Measurements from ENCODE around the gene ZNF511.
"Not testable (repeated sequence)": the region's sequence is repeated elsewhere in the genome, so short reads cannot be mapped to it uniquely, and the experiment has no call there.

The ZNF511 gene, protein sequence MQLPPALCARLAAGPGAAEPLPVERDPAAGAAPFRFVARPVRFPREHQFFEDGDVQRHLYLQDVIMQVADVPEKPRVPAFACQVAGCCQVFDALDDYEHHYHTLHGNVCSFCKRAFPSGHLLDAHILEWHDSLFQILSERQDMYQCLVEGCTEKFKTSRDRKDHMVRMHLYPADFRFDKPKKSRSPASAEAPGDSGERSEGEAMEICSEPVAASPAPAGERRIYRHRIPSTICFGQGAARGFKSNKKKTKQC

GRCh38 chr10:133308421-133309099, at the start of gene ZNF511, which contains the start of gene TUBGCP2:
Gene ZNF511 (plus strand): TSS chr10:133308914. CDS start chr10:133308944, 30 bp downstream.
Gene TUBGCP2 (minus strand): TSS chr10:133308872. CDS start chr10:133302941, 5,931 bp downstream.
- DNase-seq = peak; percentile 75

- DNase-seq = no peak
Measured at GRCh38 chr10:133259602-133259989, 49.1 kb upstream of the ZNF511 start.

GRCh38 chr10:133260895-133261725, 47.6 kb upstream of the ZNF511 start:
- DNase-seq = peak; percentile 27

- peak; percentile 62 for DNase-seq
Measured at GRCh38 chr10:133261726-133262325, 46.9 kb upstream of the ZNF511 start.

DNA sequence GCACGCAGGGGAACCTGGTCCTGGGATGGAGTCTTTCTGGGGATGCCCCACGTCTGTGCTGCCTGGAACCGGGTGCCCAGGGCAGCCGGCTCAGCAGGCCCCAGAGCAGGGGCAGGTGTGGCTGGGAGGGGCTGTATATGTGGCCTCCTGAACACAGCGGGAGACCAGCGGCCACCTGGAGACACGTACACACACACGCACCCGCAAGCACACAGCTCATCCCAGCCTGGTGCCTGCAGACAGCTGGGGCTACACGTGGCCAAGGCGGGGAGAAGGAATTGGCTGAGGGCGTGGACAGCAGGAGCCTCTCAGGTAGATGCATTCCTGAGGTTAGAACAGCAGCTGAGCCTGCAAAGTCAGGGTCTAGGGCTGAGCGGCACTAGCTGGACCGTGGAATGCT, 46.0 kb upstream of the ZNF511 start:
- DNase-seq = no peak

DNA sequence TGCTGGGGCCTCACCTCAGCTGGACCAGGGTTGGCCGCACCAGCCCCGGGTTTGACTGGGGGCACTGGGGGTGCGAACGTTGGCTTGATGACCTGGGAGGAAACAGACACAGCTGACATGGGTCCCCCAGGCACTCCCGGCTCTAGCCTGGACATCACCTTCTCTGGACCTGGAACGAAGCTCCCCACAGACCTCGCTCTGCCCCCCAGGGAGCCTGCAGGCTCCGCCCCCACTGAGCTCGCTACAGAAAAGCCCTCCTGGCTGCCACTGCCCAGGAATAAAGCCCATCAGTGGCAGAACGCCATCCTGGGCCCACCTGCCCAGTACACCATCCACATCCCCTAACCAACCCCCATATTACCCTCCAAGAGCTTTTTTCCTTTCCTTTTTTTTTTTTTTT, 45.0 kb upstream of the ZNF511 start:
- DNase-seq = no peak

DNA sequence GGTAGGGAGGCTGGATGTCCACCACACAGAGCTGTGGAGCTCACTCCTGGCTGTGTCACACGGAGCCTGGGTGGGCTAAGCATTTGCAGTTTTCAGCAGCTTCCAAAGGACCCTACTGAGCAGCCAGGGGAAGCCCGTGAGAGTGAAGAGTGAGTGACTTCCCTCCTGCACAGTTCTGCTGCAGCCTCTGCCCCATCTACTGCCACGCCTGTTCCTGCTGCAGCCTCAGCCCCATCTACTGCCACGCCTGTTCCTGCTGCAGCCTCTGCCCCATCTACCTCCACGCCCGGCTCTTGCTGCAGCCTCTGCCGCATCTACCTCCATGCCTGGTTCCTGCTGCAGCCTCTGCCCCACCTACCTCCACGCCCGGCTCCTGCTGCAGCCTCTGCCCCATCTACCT, 44.3 kb upstream of the ZNF511 start:
- DNase-seq = no peak

GRCh38 chr10:133265052-133265451, 43.7 kb upstream of the ZNF511 start:
- not testable (repeated sequence) for DNase-seq

DNA sequence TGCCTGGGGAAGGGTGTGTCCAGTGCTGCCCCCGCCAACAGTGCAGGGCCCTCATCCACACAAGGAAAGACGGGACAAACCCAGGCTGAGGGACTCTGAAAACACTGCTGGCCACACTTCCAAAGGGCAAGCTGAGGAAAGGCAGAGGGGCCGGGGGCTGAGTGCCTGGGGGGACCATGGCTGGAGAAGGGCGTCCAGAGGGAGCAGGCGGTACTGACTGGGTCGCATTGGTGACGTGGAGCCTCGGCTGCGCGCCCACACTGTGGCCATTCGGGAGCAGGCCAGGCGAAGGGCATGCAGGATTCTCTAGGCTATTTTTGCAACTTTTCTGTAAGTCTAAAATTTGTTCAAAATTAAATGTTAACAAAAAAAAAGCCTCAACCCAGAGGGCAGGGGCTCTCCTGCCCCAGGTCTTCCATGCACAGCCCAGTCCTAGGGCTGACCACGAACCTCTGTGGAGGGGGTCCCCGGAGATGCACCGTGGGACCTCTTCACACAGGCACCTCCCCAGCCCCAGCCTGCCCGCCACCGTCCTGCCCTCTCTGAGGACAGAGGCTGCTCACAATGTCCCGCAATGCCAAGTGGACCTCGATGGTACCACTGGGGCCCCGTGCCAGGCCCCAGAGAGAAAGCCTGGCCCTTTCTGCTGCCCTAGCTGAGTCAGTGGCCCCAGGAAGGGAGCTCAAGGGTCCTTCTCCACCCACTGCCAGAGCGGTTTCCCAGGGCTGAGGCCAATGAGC, 42.5 kb upstream of the ZNF511 start:
- no peak for DNase-seq

DNA sequence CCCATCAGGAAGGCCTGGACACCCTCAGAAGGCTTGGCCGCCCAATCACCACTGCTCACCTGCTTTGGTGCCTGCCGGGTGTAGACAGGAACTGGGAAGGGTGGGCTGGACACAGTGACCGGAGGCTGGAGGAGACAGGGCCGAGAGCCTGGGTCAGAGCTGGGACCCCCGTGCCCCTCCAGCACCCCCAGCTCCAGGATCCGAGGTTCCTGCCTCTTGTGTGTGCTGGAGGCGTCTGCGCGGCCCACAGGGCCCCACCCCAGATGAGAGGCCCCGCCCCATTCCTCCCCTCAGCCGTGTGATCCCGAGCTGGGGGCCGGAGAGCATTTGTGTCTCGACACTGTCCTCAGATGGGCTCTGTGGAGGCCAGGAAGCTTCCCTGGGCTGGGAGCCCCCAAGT, 41.4 kb upstream of the ZNF511 start:
- DNase-seq = no peak

GRCh38 chr10:133267829-133268228, 40.9 kb upstream of the ZNF511 start:
- DNase-seq = no peak

DNA sequence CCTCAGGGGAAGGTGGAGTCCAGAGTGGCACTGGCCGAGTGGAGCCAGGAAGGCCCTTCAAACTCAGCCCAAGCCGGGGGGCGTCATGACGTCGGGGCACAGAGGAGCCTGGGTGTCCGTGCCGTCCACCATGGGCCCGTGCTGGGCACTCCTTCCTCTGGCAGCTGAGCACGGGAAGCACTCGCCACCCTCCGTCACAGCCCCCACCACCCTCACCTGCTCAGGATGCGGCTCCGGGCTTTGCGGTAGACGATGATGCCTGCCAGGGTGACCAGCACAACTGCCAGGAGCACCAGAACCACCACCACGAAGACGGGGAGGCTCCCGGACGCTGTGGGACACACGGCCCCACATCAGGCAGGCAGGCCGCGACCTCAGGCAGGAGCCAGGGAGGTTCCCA, 40.2 kb upstream of the ZNF511 start:
- no peak for DNase-seq

- no peak for DNase-seq
Measured at GRCh38 chr10:133269367-133269766, 39.3 kb upstream of the ZNF511 start.

GRCh38 chr10:133270204-133270603, 38.5 kb upstream of the ZNF511 start:
- DNase-seq = no peak

GRCh38 chr10:133270773-133271297, 37.9 kb upstream of the ZNF511 start:
- no peak for DNase-seq

GRCh38 chr10:133271521-133272300, 37.0 kb upstream of the ZNF511 start:
- no peak for DNase-seq

DNA sequence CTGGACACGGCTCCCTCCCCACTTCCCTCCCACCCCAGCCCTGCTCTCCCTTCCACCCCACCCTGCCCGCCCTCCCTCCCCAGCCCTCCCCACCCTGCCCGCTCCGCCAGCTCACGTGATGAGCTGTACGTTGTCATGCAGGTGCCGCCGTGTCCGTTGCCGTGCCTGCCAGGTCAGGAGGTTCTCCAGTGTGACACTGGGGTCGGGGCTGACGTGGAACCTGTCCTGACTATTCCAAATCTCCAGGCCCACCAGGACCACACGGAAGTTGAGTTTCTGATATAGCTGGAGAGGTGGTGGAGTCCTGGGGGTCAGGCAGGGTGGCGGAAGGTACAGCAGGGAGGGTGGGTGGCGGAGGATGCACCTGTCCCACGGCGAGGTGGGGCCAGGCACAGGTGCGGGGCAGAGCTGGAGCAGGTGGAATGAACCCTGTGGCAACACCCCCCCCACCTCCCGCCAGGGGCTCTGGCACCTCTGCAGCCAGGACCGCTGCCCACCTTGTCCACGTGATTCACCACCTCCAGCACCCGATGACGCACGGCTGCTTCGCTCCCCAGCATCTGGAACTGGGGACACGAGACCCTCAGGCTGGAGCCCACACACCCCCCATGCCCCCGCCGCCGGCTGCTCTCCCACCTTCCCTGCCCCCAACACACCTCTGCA, 36.3 kb upstream of the ZNF511 start:
- DNase-seq = no peak

GRCh38 chr10:133272964-133273420, 35.7 kb upstream of the ZNF511 start:
- DNase-seq = no peak

DNA sequence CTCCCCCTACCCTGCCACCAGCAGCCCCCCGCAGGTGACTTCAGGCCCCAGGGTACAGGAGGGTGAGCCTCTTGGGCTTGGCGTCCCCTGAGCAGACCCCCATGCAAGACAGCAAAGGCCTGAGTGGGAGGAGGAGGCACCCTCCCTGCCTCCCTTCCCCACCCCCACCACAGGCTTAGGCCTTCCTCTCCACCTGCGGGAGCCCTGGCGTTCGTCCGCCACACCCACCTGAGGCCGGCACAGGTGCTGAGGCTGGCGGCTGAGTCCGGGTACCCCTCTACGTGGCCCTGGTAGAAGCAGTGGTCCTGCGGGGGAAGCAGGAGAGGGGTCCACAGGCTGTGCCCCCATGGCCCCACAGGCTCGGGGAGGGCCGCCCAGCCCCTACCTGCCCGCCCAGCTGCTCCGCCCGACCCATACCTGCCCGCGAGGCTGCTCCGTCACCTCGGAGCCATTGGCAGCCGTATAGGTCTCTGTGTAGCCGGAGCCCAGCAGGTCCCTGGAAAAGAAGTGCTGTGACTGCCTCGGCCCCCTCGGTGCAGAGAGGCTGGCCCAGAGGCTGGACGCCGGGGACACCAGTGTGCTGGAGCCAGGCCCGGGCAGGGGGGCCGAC, 35.1 kb upstream of the ZNF511 start:
- no peak for DNase-seq

Data from HCEC 1CT (cell line).